Skeletal muscle satellite cell (primary cell): Measurements from ENCODE around the gene GPR150.
A peak's percentile ranks its signal among the peaks of the same experiment; 100 is the strongest.

ENCODE experiments used
- H3K27me3 ChIP-seq: 2 replicates; pipeline ENCODE4 v1.7.0; 2013; ENCODE audit warnings: low read length; ENCODE audit not compliant: control insufficient read depth, insufficient read depth
- H3K36me3 ChIP-seq: 2 replicates; pipeline ENCODE4 v1.7.0; 2013; ENCODE audit warnings: mild to moderate bottlenecking, control low read depth, low read length; ENCODE audit not compliant: insufficient read depth
- H3K4me1 ChIP-seq: 2 replicates; pipeline ENCODE4 v1.7.0; 2013; ENCODE audit warnings: low read length; ENCODE audit not compliant: control insufficient read depth, insufficient read depth
- H3K4me2 ChIP-seq: 2 replicates; pipeline ENCODE4 v1.7.0; 2013; ENCODE audit warnings: mild to moderate bottlenecking, low read length
- H3K4me3 ChIP-seq: 2 replicates; pipeline ENCODE4 v1.7.0; 2013; ENCODE audit warnings: low read length
- H3K9ac ChIP-seq: 2 replicates; pipeline ENCODE4 v1.7.0; 2013; ENCODE audit warnings: mild to moderate bottlenecking, low read depth, low read length, moderate library complexity
- H3K9me3 ChIP-seq: replicated peaks from 2 replicates; pipeline ENCODE4 v1.7.0; 2013; ENCODE audit warnings: mild to moderate bottlenecking, control low read depth, low read length

The GPR150 gene

GRCh38 chr5:95610546-95610945 lies 9.3 kb upstream of the GPR150 start:
- Histone ChIP-seq H3K4me2 (no peak overlapping the region), H3K9ac (no peak overlapping the region), H3K4me1 (no peaks in the 10 kb centered on the region), H3K9me3 (no peaks in the 10 kb centered on the region), H3K36me3 (no peaks in the 10 kb centered on the region), H3K4me3 (no peak overlapping the region), H3K27me3 (no peaks in the 10 kb centered on the region)

GRCh38 chr5:95611396-95611795 lies 8.5 kb upstream of the GPR150 start:
- Histone ChIP-seq H3K4me3 (no peak overlapping the region), H3K27me3 (no peaks in the 10 kb centered on the region), H3K9ac (no peak overlapping the region), H3K4me2 (no peak overlapping the region), H3K9me3 (no peaks in the 10 kb centered on the region), H3K36me3 (no peaks in the 10 kb centered on the region), H3K4me1 (peaks cover 4% of the 10 kb centered on the region)

GRCh38 chr5:95613514-95613913 lies 6.4 kb upstream of the GPR150 start:
- no peak overlapping the region for H3K4me2 ChIP-seq
- no peak overlapping the region for H3K9ac ChIP-seq

GRCh38 chr5:95615164-95615467 lies 4.8 kb upstream of the GPR150 start:
- no peaks in the 10 kb centered on the region for H3K9me3 ChIP-seq
- no peaks in the 10 kb centered on the region for H3K36me3 ChIP-seq
- no peaks in the 10 kb centered on the region for H3K27me3 ChIP-seq
- no peak overlapping the region for H3K9ac ChIP-seq
- no peak overlapping the region for H3K4me2 ChIP-seq
- H3K4me3 ChIP-seq, result no peak overlapping the region
- H3K4me1 ChIP-seq, result peaks cover 21% of the 10 kb centered on the region

More at GRCh38 chr5:95613514-95613913, 6.4 kb upstream of the GPR150 start:
- H3K36me3 ChIP-seq, result no peaks in the 10 kb centered on the region
- H3K4me1 ChIP-seq, result peaks cover 12% of the 10 kb centered on the region
- H3K4me3 ChIP-seq, result no peak overlapping the region
- no peaks in the 10 kb centered on the region for H3K9me3 ChIP-seq
- no peaks in the 10 kb centered on the region for H3K27me3 ChIP-seq

- Histone ChIP-seq H3K4me1 (peaks cover 34% of the 10 kb centered on the region), H3K4me2 (peak overlapping the region; percentile 32), H3K9ac (no peak overlapping the region), H3K36me3 (no peaks in the 10 kb centered on the region), H3K27me3 (peaks cover 5% of the 10 kb centered on the region), H3K4me3 (no peak overlapping the region), H3K9me3 (no peaks in the 10 kb centered on the region)
Observed at GRCh38 chr5:95617057-95617456, 2.8 kb upstream of the GPR150 start.

- Histone ChIP-seq H3K4me3 (no peak overlapping the region), H3K4me2 (peak overlapping the region; percentile 99), H3K36me3 (no peaks in the 10 kb centered on the region), H3K9ac (no peak overlapping the region), H3K4me1 (peaks cover 34% of the 10 kb centered on the region), H3K27me3 (peaks cover 5% of the 10 kb centered on the region), H3K9me3 (no peaks in the 10 kb centered on the region)
Observed at GRCh38 chr5:95619096-95619495, 791 bp upstream of the GPR150 start.

- Histone ChIP-seq H3K27me3 (peaks cover 5% of the 10 kb centered on the region), H3K4me1 (peaks cover 34% of the 10 kb centered on the region), H3K4me3 (peak overlapping the region; percentile 78), H3K9ac (peak overlapping the region; percentile 74), H3K36me3 (no peaks in the 10 kb centered on the region), H3K9me3 (no peaks in the 10 kb centered on the region), H3K4me2 (peak overlapping the region; percentile 99)
Observed at GRCh38 chr5:95619514-95620029, 315 bp upstream of the GPR150 start.

GRCh38 chr5:95620870-95621838 lies 1.3 kb downstream of the GPR150 start:
- no peaks in the 10 kb centered on the region for H3K36me3 ChIP-seq
- no peaks in the 10 kb centered on the region for H3K9me3 ChIP-seq
- peak overlapping the region; percentile 57 for H3K9ac ChIP-seq
- H3K27me3 ChIP-seq, result peaks cover 5% of the 10 kb centered on the region
- peaks cover 32% of the 10 kb centered on the region for H3K4me1 ChIP-seq
- H3K4me3 ChIP-seq, result peak overlapping the region; percentile 78
- H3K4me2 ChIP-seq, result peak overlapping the region; percentile 99

GRCh38 chr5:95621839-95622629 lies 2.1 kb downstream of the GPR150 start:
- H3K4me1 ChIP-seq, result peaks cover 25% of the 10 kb centered on the region
- H3K27me3 ChIP-seq, result peaks cover 5% of the 10 kb centered on the region
- peak overlapping the region; percentile 99 for H3K4me2 ChIP-seq
- H3K36me3 ChIP-seq, result no peaks in the 10 kb centered on the region
- no peaks in the 10 kb centered on the region for H3K9me3 ChIP-seq
- H3K4me3 ChIP-seq, result no peak overlapping the region
- H3K9ac ChIP-seq, result no peak overlapping the region

- Histone ChIP-seq H3K4me1 (peaks cover 21% of the 10 kb centered on the region), H3K36me3 (no peaks in the 10 kb centered on the region), H3K9me3 (no peaks in the 10 kb centered on the region), H3K4me3 (no peak overlapping the region), H3K4me2 (no peak overlapping the region), H3K27me3 (peaks cover 5% of the 10 kb centered on the region), H3K9ac (no peak overlapping the region)
Observed at GRCh38 chr5:95623706-95624105, 3.8 kb downstream of the GPR150 start.

GRCh38 chr5:95624368-95624767 lies 4.5 kb downstream of the GPR150 start:
- no peak overlapping the region for H3K9ac ChIP-seq
- H3K36me3 ChIP-seq, result no peaks in the 10 kb centered on the region
- no peak overlapping the region for H3K4me3 ChIP-seq
- H3K4me1 ChIP-seq, result peaks cover 20% of the 10 kb centered on the region
- no peaks in the 10 kb centered on the region for H3K9me3 ChIP-seq
- no peak overlapping the region for H3K4me2 ChIP-seq
- peaks cover 5% of the 10 kb centered on the region for H3K27me3 ChIP-seq
